Subcutaneous adipose tissue (tissue), 4 donors: ENCODE results near the gene RBM47. TPM values are rescaled to one million over a fixed set of nuclear protein-coding genes. Genes with fewer than 3 reads are reported as not detected.

Source experiments
- total RNA-seq, 4 donors: library from RNA; depleted of rRNA; stranded (reverse); fragments of >200 nt; gene quantifications; one replicate each; pipeline ENCODE4 v1.1.0, GENCODE V29; 2016
- TF ChIP-seq, protein P1 (sequence below): fragments of 450-650 bp; IDR thresholded peaks from one replicate; pipeline ENCODE4 v1.5.1; 2016; ENCODE audit warnings: low read depth, mild to moderate bottlenecking, control low read depth, antibody characterized with exemption, moderate library complexity

Gene RBM47
- total RNA-seq, 4 donors from 2014 or later, result 29.4 to 84.3 (median 54.7) TPM

DNA sequence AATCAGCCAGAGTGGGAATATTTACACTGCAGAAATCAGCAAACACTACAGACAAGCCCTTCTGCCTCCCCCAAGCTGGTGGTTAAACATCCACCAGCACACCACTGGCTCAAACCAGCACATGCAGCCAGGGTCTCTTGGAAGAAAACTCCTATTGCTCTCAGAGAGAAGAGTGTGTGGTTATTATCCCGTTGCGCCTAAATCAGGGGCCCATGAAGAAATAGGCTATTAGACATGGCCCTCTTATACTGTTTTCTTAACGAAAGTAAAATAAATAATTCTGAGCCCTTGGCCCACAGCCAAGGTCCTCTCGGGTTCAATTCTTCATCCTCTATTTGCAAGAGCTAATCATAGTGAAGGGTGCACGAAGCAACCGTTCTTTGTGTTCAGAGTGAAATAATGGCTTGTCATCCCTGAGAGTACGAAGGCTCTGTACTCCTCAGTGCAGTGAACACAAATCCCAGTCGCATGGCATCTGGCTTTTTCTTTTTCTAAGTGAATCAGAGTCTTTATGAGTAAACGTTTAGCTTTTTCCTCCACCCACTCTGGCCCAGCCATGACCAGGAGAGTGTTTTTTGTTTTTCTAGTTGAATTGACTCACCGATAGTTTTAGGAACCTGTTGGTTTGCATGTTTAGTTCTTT is 33.4 kb upstream of the RBM47 start:
- TF ChIP-seq, protein P1, sequence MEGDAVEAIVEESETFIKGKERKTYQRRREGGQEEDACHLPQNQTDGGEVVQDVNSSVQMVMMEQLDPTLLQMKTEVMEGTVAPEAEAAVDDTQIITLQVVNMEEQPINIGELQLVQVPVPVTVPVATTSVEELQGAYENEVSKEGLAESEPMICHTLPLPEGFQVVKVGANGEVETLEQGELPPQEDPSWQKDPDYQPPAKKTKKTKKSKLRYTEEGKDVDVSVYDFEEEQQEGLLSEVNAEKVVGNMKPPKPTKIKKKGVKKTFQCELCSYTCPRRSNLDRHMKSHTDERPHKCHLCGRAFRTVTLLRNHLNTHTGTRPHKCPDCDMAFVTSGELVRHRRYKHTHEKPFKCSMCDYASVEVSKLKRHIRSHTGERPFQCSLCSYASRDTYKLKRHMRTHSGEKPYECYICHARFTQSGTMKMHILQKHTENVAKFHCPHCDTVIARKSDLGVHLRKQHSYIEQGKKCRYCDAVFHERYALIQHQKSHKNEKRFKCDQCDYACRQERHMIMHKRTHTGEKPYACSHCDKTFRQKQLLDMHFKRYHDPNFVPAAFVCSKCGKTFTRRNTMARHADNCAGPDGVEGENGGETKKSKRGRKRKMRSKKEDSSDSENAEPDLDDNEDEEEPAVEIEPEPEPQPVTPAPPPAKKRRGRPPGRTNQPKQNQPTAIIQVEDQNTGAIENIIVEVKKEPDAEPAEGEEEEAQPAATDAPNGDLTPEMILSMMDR, result no peak

DNA sequence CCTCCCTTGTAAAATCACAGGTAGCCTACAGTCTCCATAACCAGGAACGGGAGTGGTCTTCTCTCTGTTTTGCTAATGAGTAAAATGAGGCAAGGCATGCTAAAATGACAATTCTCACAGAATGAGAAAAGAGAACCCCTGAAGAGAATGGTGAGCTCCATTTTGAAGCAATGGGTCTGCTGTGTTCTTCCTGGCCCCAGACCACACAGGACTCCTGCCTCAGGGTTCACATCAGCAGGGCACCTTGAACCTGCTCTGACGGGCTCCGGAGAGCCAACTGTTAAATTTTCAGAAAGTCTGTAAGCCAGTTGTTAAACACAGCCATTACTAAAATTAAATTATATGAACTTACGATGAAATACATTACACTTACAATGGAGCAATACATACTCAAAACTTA is 32.1 kb upstream of the RBM47 start:
- TF ChIP-seq, protein P1, result no peak

DNA sequence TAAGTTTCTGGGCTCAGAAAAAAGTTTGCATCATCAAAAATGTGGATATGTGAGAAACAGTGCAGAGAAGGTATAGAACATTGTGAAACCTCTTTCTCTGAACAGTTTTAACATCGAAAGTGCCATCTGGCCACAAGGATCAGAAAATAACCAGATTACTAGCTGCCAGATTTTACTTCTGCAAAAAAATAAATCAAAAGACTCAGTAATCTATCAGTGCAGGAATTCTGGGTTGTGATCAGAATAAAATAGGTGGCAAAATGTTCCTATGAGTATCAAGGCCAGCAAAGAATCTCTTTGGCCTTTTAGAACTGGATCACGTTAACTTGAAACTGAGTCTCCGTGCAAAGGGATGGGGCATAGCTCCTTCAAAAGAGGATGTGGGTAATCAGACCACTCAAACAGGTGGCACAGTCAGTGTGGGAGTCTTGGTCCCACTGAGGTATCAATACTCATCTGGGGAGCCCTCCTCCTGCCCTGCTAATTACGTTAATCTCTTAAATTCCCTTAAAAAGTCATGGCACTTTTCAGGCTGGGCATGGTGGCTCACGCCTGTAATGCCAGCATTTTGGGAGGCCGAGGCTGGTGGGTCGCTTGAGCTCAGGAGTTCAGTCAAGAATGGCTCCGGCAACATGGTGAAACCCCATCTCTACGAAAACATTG is 26.7 kb upstream of the RBM47 start:
- TF ChIP-seq, protein P1, result no peak

DNA sequence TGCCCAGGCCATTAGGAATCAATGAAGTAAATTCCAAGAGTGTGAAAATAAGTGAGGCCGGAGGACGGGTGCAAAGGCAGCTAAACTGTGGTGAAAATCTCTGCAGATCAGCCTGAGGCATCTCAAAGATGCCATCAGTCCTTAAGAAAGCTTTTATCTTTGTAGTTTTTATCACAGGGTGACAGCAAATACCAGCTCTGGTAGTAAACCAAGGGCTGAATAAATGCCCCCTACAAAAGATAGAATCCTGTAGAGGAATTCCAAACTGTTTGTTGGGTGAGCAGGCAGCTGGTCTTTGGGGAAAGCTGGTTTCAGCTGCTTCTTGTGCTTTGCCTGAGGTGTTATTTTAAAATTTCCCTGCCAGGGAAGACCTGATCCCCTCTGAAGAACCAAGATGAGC is 21.6 kb upstream of the RBM47 start:
- TF ChIP-seq, protein P1, result no peak

DNA sequence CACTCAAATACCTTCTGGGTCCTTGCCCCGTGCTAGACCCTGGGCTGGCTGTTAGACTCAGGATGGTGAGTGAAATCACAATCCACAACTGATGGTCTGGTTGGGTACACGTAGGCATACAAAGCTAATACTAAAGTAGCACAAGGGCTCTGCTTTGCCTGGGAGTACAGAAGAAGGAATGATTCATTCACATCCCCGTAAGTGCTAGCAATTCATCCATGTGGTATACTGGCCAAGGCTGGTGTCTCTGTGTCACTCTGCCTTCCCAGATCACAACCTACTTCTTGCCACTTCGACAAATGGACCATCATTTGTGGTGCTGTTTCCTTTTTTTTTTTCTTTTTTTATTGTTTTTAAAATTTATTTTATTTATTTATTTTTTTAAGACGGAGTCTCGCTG is 19.7 kb upstream of the RBM47 start:
- TF ChIP-seq, protein P1, result no peak

DNA sequence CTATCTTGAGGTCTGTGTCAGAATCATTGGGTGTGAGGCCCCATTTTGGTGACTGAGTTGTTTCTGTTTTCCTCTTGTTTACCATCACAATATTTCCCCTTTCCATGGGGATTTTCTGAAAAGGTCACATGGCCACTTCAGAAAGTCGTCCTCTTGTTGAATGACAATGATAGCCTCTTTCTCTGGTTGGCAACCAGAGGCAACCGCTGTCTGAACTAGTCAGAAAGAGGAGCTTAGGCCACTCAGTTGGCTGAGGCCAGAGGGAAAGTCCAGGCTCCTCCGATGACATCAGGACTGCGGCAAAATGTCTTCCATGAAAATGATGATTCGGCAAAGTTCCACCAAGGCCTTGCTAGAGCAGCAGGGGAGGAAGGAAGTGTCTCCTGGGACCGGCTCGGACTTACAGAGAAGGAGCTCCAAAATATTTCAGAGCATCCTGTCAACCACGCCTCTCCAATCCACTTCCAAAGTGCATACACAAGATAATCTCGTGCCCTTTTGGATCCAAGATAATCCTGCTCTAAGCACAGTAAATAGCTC is 19.1 kb upstream of the RBM47 start:
- TF ChIP-seq, protein P1, result no peak

DNA sequence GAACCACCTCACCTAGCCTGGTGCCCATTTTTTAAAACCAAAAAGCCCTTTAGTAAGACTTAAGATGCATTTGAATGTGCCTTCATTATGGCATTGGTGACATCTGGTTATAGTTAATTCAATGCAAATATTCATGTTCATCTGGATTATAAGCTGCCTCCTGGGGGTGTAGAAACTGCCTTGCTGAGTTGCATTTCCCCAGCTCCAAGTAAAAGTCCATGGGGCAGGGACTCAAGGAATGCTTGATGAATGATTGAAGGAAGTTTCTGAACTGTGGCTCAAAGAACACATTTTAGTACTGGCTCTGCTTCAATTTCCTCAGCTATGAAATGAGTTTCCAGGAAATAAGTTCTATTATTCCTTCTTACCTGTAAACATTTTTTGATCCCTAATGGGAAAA is 18.5 kb upstream of the RBM47 start:
- TF ChIP-seq, protein P1, result no peak
